Calu3 (cell line): Measurements from ENCODE around the gene DERL3. TPM values are rescaled to one million over a fixed set of nuclear protein-coding genes. Genes with fewer than 3 reads are reported as not detected.

Experiments
- BruUV-seq: library from RNA; stranded (reverse); fragments of 400-500 nt; replicated peaks from 2 replicates; lab custom pipeline; 2021; lab: Mats Ljungman, UMichigan
- CTCF ChIA-PET: fragments of 300-600 bp; sonication (Branson Sonifier 250); formaldehyde crosslinking; loops from one replicate; lab custom pipeline; 2022; ENCODE audit warnings: antibody characterized with exemption; lab: Charles Lee
- DNase-seq: peaks from one replicate; pipeline ENCODE4 v3.0.0; 2022
- H3K27ac Mint-ChIP-seq: one replicate; pipeline ENCODE4 v1.8.0; 2022; ENCODE audit warnings: mixed read lengths; ENCODE audit not compliant: unreplicated experiment
- H3K27me3 Mint-ChIP-seq: one replicate; pipeline ENCODE4 v1.8.0; 2022; ENCODE audit warnings: mixed read lengths; ENCODE audit not compliant: unreplicated experiment
- H3K36me3 Mint-ChIP-seq: one replicate; pipeline ENCODE4 v1.8.0; 2022; ENCODE audit warnings: mild to moderate bottlenecking, moderate library complexity, mixed read lengths; ENCODE audit not compliant: insufficient read depth, unreplicated experiment
- H3K4me1 Mint-ChIP-seq: one replicate; pipeline ENCODE4 v1.8.0; 2022; ENCODE audit warnings: mild to moderate bottlenecking, low read depth, mixed read lengths; ENCODE audit not compliant: unreplicated experiment
- H3K4me3 Mint-ChIP-seq: one replicate; pipeline ENCODE4 v1.8.0; 2022; ENCODE audit warnings: mild to moderate bottlenecking, low read depth, moderate library complexity, mixed read lengths; ENCODE audit not compliant: unreplicated experiment
- H3K9me3 Mint-ChIP-seq: one replicate; pipeline ENCODE4 v1.8.0; 2022; ENCODE audit warnings: low read depth, mixed read lengths; ENCODE audit not compliant: unreplicated experiment
- intact Hi-C: fragments of 100-400 bp; cut with micrococcal nuclease; formaldehyde crosslinking; loops from one replicate; pipeline ENCODE4 v1.10.0; 2022; ENCODE audit not compliant: unreplicated experiment
- total RNA-seq: library from RNA; stranded (reverse); gene quantifications from 2 replicates; pipeline ENCODE4 v1.2.3, GENCODE V29; 2022
- TF ChIP-seq, protein P1 (sequence below): fragments of 200-600 bp; IDR thresholded peaks from one replicate; pipeline ENCODE4 v1.8.0; 2022; ENCODE audit warnings: antibody characterized with exemption; ENCODE audit not compliant: unreplicated experiment

DERL3 gene
- total RNA-seq, 1 experiment from 2014 or later, result 3.7 TPM

DNA sequence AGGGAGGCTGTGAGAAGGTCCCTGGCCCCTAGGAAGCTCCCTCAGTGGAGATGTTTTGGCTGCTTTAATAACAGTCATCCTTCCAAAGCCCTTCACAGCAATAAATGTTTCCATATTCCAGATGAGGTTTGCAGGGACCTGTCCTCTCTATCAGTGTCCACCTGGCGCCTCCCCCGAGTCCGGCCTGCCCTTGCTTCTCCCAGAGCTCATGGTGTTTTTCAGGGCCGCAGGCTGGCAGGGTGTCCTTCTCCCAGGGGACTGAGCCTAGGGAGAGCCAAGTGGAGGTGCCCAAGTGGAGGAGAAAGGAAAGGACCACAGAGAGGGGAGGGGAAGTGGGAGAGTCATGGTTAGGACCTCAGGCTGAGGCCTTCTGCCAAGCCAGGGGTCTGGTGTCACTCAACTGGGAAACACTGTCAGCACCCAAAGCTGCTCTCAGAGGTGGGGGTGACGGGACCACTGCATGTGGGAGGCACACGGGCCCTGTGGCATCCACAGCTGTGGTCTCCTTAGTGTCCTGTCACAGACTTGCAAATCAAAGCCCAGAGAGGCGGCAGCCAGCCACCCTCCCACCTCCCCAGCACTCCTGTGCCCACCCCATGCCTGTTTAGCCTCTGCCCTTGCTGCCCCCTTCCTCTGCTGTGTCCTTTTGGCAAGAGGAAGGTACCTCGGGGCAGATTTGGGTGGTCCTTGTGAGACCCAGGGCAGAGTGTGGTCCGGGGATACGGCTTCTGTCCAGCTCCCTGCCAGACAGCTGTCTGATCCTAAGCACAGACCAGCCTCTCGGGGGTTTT is 6.4 kb downstream of the DERL3 start:
- Mint-ChIP-seq H3K9me3 (no peaks in the 10 kb centered on the region), H3K36me3 (peaks cover 30% of the 10 kb centered on the region), H3K27ac (no peak overlapping the region), H3K27me3 (no peaks in the 10 kb centered on the region), H3K4me1 (no peaks in the 10 kb centered on the region), H3K4me3 (no peak overlapping the region)
- intact Hi-C loops, result loop anchor here (10.0 kb wide), 1 partner anchor 48 kb away; the partner anchor contains the start of gene SMARCB1
- BruUV-seq, result no TSS peak
- TF ChIP-seq, protein P1, sequence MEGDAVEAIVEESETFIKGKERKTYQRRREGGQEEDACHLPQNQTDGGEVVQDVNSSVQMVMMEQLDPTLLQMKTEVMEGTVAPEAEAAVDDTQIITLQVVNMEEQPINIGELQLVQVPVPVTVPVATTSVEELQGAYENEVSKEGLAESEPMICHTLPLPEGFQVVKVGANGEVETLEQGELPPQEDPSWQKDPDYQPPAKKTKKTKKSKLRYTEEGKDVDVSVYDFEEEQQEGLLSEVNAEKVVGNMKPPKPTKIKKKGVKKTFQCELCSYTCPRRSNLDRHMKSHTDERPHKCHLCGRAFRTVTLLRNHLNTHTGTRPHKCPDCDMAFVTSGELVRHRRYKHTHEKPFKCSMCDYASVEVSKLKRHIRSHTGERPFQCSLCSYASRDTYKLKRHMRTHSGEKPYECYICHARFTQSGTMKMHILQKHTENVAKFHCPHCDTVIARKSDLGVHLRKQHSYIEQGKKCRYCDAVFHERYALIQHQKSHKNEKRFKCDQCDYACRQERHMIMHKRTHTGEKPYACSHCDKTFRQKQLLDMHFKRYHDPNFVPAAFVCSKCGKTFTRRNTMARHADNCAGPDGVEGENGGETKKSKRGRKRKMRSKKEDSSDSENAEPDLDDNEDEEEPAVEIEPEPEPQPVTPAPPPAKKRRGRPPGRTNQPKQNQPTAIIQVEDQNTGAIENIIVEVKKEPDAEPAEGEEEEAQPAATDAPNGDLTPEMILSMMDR, result no peak
- CTCF ChIA-PET, result interaction anchor here (0.5 kb wide), 1 partner anchor 34 kb away, joined by 3 read pairs; no protein-coding TSS in a partner anchor
- no peak for DNase-seq

DNA sequence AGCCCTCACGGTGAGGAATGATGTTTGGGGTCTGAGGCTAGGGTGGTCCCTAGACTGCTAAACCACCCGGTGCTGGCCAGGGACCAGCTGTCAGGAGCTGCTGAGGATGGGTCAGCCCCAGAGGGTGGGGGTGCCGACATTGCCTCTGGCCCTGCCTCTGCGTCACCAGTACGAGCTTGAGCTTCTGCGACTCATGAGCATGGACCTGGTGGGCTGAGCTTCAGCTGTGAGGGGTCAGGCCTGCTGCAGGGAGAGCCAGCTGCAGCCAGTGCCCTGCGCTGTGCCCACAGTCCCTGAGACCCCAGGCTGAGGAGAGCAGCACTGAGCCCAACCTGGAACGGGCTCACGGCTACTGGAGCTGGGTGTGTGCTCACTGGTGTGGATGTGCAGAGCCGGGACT is 7.0 kb downstream of the DERL3 start:
- no TSS peak for BruUV-seq
- CTCF ChIA-PET, result no interaction called here
- Mint-ChIP-seq H3K4me1 (no peaks in the 10 kb centered on the region), H3K36me3 (peaks cover 24% of the 10 kb centered on the region), H3K9me3 (no peaks in the 10 kb centered on the region), H3K27me3 (no peaks in the 10 kb centered on the region), H3K27ac (no peak overlapping the region), H3K4me3 (no peak overlapping the region)
- TF ChIP-seq, protein P1, result no peak
- no peak for DNase-seq
- intact Hi-C loops, result loop anchor here (10.0 kb wide), 1 partner anchor 47 kb away; the partner anchor contains the start of gene SMARCB1

DNA sequence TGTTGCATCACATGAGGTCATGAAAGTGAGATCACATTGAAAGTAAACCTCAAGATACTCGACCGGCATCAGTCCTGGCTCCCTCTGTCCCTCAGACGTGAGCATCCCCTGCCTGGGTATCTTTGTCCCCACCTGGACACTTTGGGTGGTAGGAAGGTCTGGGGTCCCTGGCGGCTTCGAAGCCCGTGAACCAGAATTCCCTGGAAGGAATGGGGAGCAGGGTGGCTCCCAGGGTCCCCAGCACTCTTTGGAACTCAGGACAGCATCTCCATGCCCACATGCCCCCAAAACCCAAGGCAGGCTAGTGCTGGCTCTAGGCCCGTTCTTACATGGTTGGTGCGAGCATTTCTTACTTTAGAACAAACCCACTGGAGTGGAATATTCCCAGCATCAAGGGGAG is 7.5 kb downstream of the DERL3 start:
- H3K36me3 Mint-ChIP-seq, result peaks cover 19% of the 10 kb centered on the region
- no peaks in the 10 kb centered on the region for H3K4me1 Mint-ChIP-seq
- DNase-seq, result no peak
- intact Hi-C loops, result loop anchor here (10.0 kb wide), 1 partner anchor 46 kb away; the partner anchor contains the start of gene SMARCB1
- no peak overlapping the region for H3K27ac Mint-ChIP-seq
- H3K9me3 Mint-ChIP-seq, result no peaks in the 10 kb centered on the region
- BruUV-seq, result no TSS peak
- no peaks in the 10 kb centered on the region for H3K27me3 Mint-ChIP-seq
- TF ChIP-seq, protein P1, result no peak
- H3K4me3 Mint-ChIP-seq, result no peak overlapping the region
- CTCF ChIA-PET, result interaction anchor here (0.7 kb wide), 1 partner anchor 10 kb away, joined by 3 read pairs; no protein-coding TSS in a partner anchor

DNA sequence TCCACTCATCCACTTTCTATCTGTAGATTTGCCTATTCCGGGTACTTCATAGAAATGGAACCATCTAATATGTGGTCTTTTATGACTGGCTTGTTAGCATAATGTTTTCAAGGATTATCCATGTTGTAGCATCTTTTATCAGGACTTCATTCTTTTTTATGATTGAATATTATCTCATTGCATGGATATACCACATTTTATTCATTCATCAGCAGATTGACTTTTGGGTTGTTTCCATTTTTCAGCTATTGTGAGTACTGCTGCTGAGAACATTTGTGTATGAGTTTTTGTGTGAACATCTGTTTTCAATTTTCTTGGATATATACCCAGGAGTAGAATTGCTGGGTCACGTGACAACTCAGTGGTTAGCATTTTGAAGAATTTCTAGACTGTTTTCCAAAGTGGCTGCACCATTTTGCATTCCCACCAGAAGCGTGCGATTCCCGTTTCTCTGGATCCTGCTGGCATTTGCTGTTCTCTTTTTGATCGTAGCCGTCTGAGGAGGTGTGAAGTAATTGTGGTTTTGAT is 8.9 kb downstream of the DERL3 start:
- no peaks in the 10 kb centered on the region for H3K9me3 Mint-ChIP-seq
- no peak for DNase-seq
- peaks cover 9% of the 10 kb centered on the region for H3K36me3 Mint-ChIP-seq
- BruUV-seq, result no TSS peak
- no peaks in the 10 kb centered on the region for H3K4me1 Mint-ChIP-seq
- H3K4me3 Mint-ChIP-seq, result no peak overlapping the region
- TF ChIP-seq, protein P1, result no peak
- no peak overlapping the region for H3K27ac Mint-ChIP-seq
- CTCF ChIA-PET, result no interaction called here
- intact Hi-C loops, result loop anchor here (10.0 kb wide), 1 partner anchor 45 kb away; the partner anchor contains the start of gene SMARCB1
- H3K27me3 Mint-ChIP-seq, result no peaks in the 10 kb centered on the region
